B cell (primary cell): ENCODE measurements around the gene DNAH2. TPM values are rescaled to one million over a fixed set of nuclear protein-coding genes. Genes with fewer than 3 reads are reported as not detected.

Source experiments
- ATAC-seq: fragments of 200-7000 bp; cut with Tn5 transposase; one replicate; pipeline ENCODE4 v1.10.0; 2021; ENCODE audit warnings: low read depth, mild to moderate bottlenecking, moderate number of reproducible peaks, moderate library complexity
- CTCF ChIA-PET: fragments of 350-600 bp; sonication (Branson Sonifier 250); formaldehyde crosslinking; loops from one replicate; lab custom pipeline; 2021; ENCODE audit warnings: antibody characterized with exemption, inconsistent platforms; lab: Charles Lee
- POLR2A ChIA-PET: fragments of 350-600 bp; sonication (Branson Sonifier 250); formaldehyde crosslinking; loops from one replicate; lab custom pipeline; 2021; ENCODE audit warnings: antibody characterized with exemption; lab: Charles Lee
- DNase-seq: peaks from one replicate; pipeline ENCODE4 v3.0.0; 2013
- H2AFZ ChIP-seq: 2 replicates; pipeline ENCODE4 v1.6.1; 2012; ENCODE audit warnings: mild to moderate bottlenecking, low read depth, low read length; ENCODE audit not compliant: insufficient read depth, poor library complexity, severe bottlenecking
- H3K27ac ChIP-seq, 2 donors: 1 replicate in 1 of 2; 2 replicates in 1 of 2; pipeline ENCODE4 v1.5.1; 2012 to 2013; ENCODE audit warnings: low read length in 2 of 2, mild to moderate bottlenecking in 2 of 2, moderate library complexity in 1 of 2
- H3K27me3 ChIP-seq, 4 experiments: fragments of 200-600 bp in 1 of 4; sonication (generic) in 1 of 4; replicated peaks in 1 of 4; 1 replicate in 2 of 4; 2 replicates in 2 of 4; pipeline versions ENCODE4 v1.6.1 to v1.7.0; 2013 to 2016; ENCODE audit warnings: low read length in 3 of 4, mild to moderate bottlenecking in 2 of 4, mixed read lengths in 1 of 4, moderate library complexity in 1 of 4; ENCODE audit not compliant: insufficient read depth in 4 of 4, control insufficient read depth in 3 of 4; ENCODE audit errors: control extremely low read depth in 1 of 4
- H3K36me3 ChIP-seq, 2 experiments: replicated peaks in 1 of 2; 1 replicate in 1 of 2; 2 replicates in 1 of 2; pipeline versions ENCODE4 v1.6.1 to v1.7.1; 2013; ENCODE audit warnings: low read length in 1 of 2; ENCODE audit not compliant: insufficient read depth in 2 of 2, control insufficient read depth in 1 of 2; ENCODE audit errors: control extremely low read depth in 1 of 2, extremely low read depth in 1 of 2
- H3K4me1 ChIP-seq, 2 donors: fragments of 200-600 bp in 1 of 2; sonication (generic) in 1 of 2; 1 replicate in 1 of 2; 2 replicates in 1 of 2; pipeline versions ENCODE4 v1.5.1 to v1.6.1; 2013 to 2017; ENCODE audit warnings: low read length in 2 of 2; ENCODE audit not compliant: control insufficient read depth in 2 of 2, insufficient read depth in 2 of 2
- H3K4me2 ChIP-seq: replicated peaks from 2 replicates; pipeline ENCODE3; 2012; ENCODE audit warnings: mild to moderate bottlenecking, low read depth, low read length; ENCODE audit not compliant: poor library complexity, severe bottlenecking
- H3K4me3 ChIP-seq, 5 experiments: fragments of 200-600 bp in 1 of 5; sonication (generic) in 1 of 5; 1 replicate in 3 of 5; 2 replicates in 2 of 5; pipeline versions ENCODE4 v1.5.1 to v1.7.0; 2011 to 2016; ENCODE audit warnings: low read length in 4 of 5, mild to moderate bottlenecking in 4 of 5, low read depth in 2 of 5, control low read depth in 1 of 5, moderate library complexity in 1 of 5; ENCODE audit not compliant: insufficient read depth in 1 of 5; ENCODE audit errors: control extremely low read depth in 1 of 5, extremely low read depth in 1 of 5
- H3K79me2 ChIP-seq: fragments of 200-600 bp; sonication (generic); one replicate; pipeline ENCODE4 v1.6.0; 2016; ENCODE audit warnings: low read length; ENCODE audit not compliant: control insufficient read depth, insufficient read depth
- H3K9ac ChIP-seq: fragments of 200-600 bp; sonication (generic); 2 replicates; pipeline ENCODE4 v1.6.1; 2017; ENCODE audit warnings: mild to moderate bottlenecking, low read length, moderate library complexity
- H3K9me3 ChIP-seq, 3 donors: one replicate each; pipeline versions ENCODE4 v1.6.1 to v1.7.1; 2013; ENCODE audit warnings: low read length in 2 of 3; ENCODE audit not compliant: control insufficient read depth in 2 of 3, insufficient read depth in 1 of 3; ENCODE audit errors: control extremely low read depth in 1 of 3
- H4K20me1 ChIP-seq: 2 replicates; pipeline ENCODE4 v1.6.0; 2012; ENCODE audit warnings: mild to moderate bottlenecking, low read length; ENCODE audit not compliant: insufficient read depth, control insufficient read depth, poor library complexity, severe bottlenecking
- H3K27ac Mint-ChIP-seq: one replicate; pipeline ENCODE4 v1.8.0; 2021; ENCODE audit warnings: mixed read lengths
- H3K27me3 Mint-ChIP-seq: one replicate; pipeline ENCODE4 v1.8.0; 2021; ENCODE audit warnings: mixed read lengths
- H3K4me1 Mint-ChIP-seq: one replicate; pipeline ENCODE4 v1.8.0; 2021; ENCODE audit warnings: mixed read lengths
- H3K4me3 Mint-ChIP-seq: one replicate; pipeline ENCODE4 v1.8.0; 2021; ENCODE audit warnings: mixed read lengths
- H3K9me3 Mint-ChIP-seq: one replicate; pipeline ENCODE4 v1.8.0; 2022; ENCODE audit warnings: mixed read lengths; ENCODE audit not compliant: insufficient read depth
- WGBS: methylation state at CpG from one replicate; pipeline ENCODE4 v1.1.5; 2013; ENCODE audit warnings: missing lambda C conversion rate; ENCODE audit not compliant: insufficient coverage; 5-methylcytosine and 5-hydroxymethylcytosine counted together
- intact Hi-C: fragments of 100-400 bp; cut with micrococcal nuclease; formaldehyde crosslinking; loops from one replicate; pipeline ENCODE4 v1.10.0; 2022
- polyA plus RNA-seq: library from polyadenylated mRNA; depleted of rRNA; stranded (reverse); fragments of >200 nt; gene quantifications from 2 replicates; pipeline ENCODE4 v1.2.3, GENCODE V29; 2012
- total RNA-seq, 2 donors: library from RNA; stranded (reverse); fragments of 120-200 nt in 1 of 2; gene quantifications; 1 replicate in 1 of 2; 2 replicates in 1 of 2; pipeline versions ENCODE4 v1.2.3 to v1.2.4, GENCODE V29; 2013 to 2022
- TF ChIP-seq, protein P1 (sequence below): fragments of 200-600 bp; IDR thresholded peaks from one replicate; pipeline ENCODE4 v1.8.0; 2022; ENCODE audit warnings: antibody characterized with exemption, mild to moderate bottlenecking

The DNAH2 gene
- total and polyA plus RNA-seq, 2 donors (not counting 1 experiment from before 2014, with no cell fraction given), result 0.03 TPM; not detected in 1

DNA sequence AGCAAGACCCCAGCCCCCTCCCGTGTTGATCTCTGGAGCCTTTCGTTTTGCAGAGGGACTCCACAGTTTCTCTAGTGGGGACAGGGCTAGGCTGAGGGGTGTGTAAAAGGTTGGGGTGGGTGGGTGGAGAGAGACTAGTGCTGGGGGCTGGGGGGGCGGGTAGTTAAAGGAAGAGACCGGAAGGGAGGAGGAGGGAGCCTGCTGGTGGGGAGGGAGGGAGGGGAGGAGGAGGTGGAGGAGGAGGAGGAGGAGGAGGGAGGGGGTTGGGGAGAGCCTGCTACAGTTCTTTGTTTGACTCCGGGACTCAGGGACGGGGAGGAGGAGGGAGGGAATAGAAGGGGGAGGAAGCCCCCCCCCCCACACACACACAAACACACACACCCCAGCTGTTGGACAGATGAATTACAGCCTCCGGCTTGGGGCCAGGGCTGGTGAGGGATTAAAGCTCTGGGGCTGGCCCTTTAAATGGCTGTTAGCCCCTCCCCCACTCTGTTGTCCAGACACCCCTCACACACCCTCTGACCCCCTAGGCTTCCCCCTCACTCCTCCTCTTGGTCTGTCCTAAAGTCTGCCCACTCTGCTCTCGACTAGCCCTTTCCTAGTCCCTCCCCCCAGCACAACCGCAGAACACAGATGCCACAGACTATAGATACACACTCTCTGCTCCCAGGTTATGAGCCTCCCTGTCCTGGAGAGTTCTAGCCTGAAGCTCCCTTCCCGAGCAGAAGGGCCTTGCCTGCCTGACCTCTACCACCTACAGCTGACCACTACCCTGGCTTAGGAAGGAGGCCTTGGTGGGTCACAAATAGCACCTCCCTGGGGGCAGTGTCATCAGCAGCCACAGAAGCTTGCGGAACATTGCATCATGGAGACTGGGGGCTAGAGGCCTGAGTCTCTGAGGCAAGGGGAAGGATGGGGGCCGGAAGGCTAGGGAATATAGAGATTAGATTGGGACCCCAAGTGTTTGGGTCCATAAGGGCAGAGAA, 120.8 kb downstream of the DNAH2 start:
- H3K9ac ChIP-seq, result no peak overlapping the region
- peaks cover 30% of the 10 kb centered on the region for H4K20me1 ChIP-seq
- peaks cover 24% of the 10 kb centered on the region for H3K79me2 ChIP-seq
- peak overlapping the region; percentile 99 for H3K4me2 ChIP-seq
- Mint-ChIP-seq H3K9me3 (no peaks in the 10 kb centered on the region), H3K4me3 (peak overlapping the region; percentile 99), H3K27ac (peak overlapping the region; percentile 70), H3K4me1 (peaks cover 63% of the 10 kb centered on the region), H3K27me3 (peaks cover 3% of the 10 kb centered on the region)
- H3K27ac ChIP-seq, result peak overlapping the region; percentile 11 to 100
- H2AFZ ChIP-seq, result no peak overlapping the region
- peaks cover 0 to 4% (median 0%) of the 10 kb centered on the region in 3 donors for H3K9me3 ChIP-seq
- H3K4me1 ChIP-seq, result peaks cover 45 to 76% of the 10 kb centered on the region in 2 donors
- ATAC-seq, result no peak
- H3K4me3 ChIP-seq, result peak overlapping the region in 2 of 5 experiments; percentile 16
- TF ChIP-seq, protein P1, sequence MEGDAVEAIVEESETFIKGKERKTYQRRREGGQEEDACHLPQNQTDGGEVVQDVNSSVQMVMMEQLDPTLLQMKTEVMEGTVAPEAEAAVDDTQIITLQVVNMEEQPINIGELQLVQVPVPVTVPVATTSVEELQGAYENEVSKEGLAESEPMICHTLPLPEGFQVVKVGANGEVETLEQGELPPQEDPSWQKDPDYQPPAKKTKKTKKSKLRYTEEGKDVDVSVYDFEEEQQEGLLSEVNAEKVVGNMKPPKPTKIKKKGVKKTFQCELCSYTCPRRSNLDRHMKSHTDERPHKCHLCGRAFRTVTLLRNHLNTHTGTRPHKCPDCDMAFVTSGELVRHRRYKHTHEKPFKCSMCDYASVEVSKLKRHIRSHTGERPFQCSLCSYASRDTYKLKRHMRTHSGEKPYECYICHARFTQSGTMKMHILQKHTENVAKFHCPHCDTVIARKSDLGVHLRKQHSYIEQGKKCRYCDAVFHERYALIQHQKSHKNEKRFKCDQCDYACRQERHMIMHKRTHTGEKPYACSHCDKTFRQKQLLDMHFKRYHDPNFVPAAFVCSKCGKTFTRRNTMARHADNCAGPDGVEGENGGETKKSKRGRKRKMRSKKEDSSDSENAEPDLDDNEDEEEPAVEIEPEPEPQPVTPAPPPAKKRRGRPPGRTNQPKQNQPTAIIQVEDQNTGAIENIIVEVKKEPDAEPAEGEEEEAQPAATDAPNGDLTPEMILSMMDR, result no peak
- peak; percentile 62 for DNase-seq
- POLR2A ChIA-PET, result interaction anchor here (1.4 kb wide), 1 partner anchor 19 kb away, joined by 5 read pairs; the partner anchor contains the start of genes CYB5D1 and NAA38
- no peaks in the 10 kb centered on the region for H3K36me3 ChIP-seq
- 32% methylated on average over 8 of the region's 12 CpGs for WGBS
- no peaks in the 10 kb centered on the region for H3K27me3 ChIP-seq
- CTCF ChIA-PET, result interaction anchor here (0.5 to 5.3 kb wide), 15 partner anchors 11 to 572 kb away, joined by 3 to 53 read pairs (median 4); partner anchors contain the start of genes CNTROB, CYB5D1, NAA38 and RNF227
- intact Hi-C loops, result loop anchor here (10.0 kb wide), 2 partner anchors 824 to 1184 kb away; partner anchors contain the start of genes C17orf100, MED31 and RNASEK
